IMR-90 (cell line): ENCODE measurements around the gene GFRA4. TPM values are rescaled to one million over a fixed set of nuclear protein-coding genes. Genes with fewer than 3 reads are reported as not detected.
A peak's percentile ranks its signal among the peaks of the same experiment; 100 is the strongest.

ENCODE experiments used
- ATAC-seq: fragments of 200-7000 bp; cut with Tn5 transposase; 2 replicates; pipeline ENCODE4 v1.9.1; 2020; ENCODE audit warnings: low read depth, mild to moderate bottlenecking, moderate library complexity
- BruUV-seq: library from RNA; stranded (reverse); fragments of 400-500 nt; replicated peaks from 2 replicates; lab custom pipeline; 2021; lab: Mats Ljungman, UMichigan
- CTCF ChIA-PET: fragments of 300-600 bp; formaldehyde crosslinking; extraction: SDS; loops from one replicate; lab custom pipeline; 2021; ENCODE audit warnings: antibody characterized with exemption; lab: Yijun Ruan, JAX
- POLR2A ChIA-PET: fragments of 300-600 bp; sonication (Branson Sonifier 250); formaldehyde crosslinking; loops from one replicate; lab custom pipeline; 2022; ENCODE audit warnings: antibody characterized with exemption; ENCODE audit not compliant: unreplicated experiment; lab: Charles Lee
- DNase-seq: peaks from one replicate; pipeline ENCODE4 v3.0.0; 2013
- H2AFZ ChIP-seq: replicated peaks from 2 replicates; pipeline ENCODE3; 2013; ENCODE audit warnings: low read length, mild to moderate bottlenecking; ENCODE audit not compliant: poor library complexity
- H2AK5ac ChIP-seq: 2 replicates; pipeline ENCODE4 v1.6.1; 2013; ENCODE audit warnings: low read depth, low read length, inconsistent platforms
- H2AK9ac ChIP-seq: replicated peaks from 2 replicates; pipeline ENCODE3; 2013; ENCODE audit warnings: mild to moderate bottlenecking, low read depth, low read length, moderate library complexity; ENCODE audit not compliant: poor library complexity
- H2BK120ac ChIP-seq: 2 replicates; pipeline ENCODE4 v1.6.1; 2013; ENCODE audit warnings: low read depth, low read length, inconsistent platforms
- H2BK15ac ChIP-seq: 3 replicates; pipeline ENCODE4 v1.6.1; 2013; ENCODE audit warnings: low read depth, low read length, inconsistent platforms
- H2BK20ac ChIP-seq: 2 replicates; pipeline ENCODE4 v1.6.1; 2013; ENCODE audit warnings: low read depth, mild to moderate bottlenecking, inconsistent platforms, low read length, moderate library complexity
- H2BK5ac ChIP-seq: 2 replicates; pipeline ENCODE4 v1.6.1; 2013; ENCODE audit warnings: mild to moderate bottlenecking, low read depth, low read length, inconsistent platforms; ENCODE audit not compliant: poor library complexity, severe bottlenecking
- H3K14ac ChIP-seq: replicated peaks from 2 replicates; pipeline ENCODE4 v1.6.1; 2013; ENCODE audit warnings: low read depth, low read length, inconsistent platforms
- H3K18ac ChIP-seq: 2 replicates; pipeline ENCODE4 v1.6.1; 2013; ENCODE audit warnings: low read depth, low read length, control low read depth
- H3K23ac ChIP-seq: 2 replicates; pipeline ENCODE4 v1.6.1; 2013; ENCODE audit warnings: low read depth, low read length, inconsistent platforms
- H3K27ac ChIP-seq: 2 replicates; pipeline ENCODE4 v1.5.1; 2013; ENCODE audit warnings: mild to moderate bottlenecking, control low read depth, low read length; ENCODE audit not compliant: insufficient read depth
- H3K27me3 ChIP-seq: 2 replicates; pipeline ENCODE4 v1.6.1; 2013; ENCODE audit warnings: low read length; ENCODE audit not compliant: control insufficient read depth, insufficient read depth
- H3K36me3 ChIP-seq: 2 replicates; pipeline ENCODE4 v1.6.1; 2013; ENCODE audit warnings: low read length, mixed read lengths; ENCODE audit not compliant: control insufficient read depth, insufficient read depth
- H3K4ac ChIP-seq: 2 replicates; pipeline ENCODE4 v1.6.1; 2013; ENCODE audit warnings: low read depth, low read length, inconsistent platforms
- H3K4me1 ChIP-seq: 2 replicates; pipeline ENCODE4 v1.6.1; 2013; ENCODE audit warnings: low read length, mixed read lengths; ENCODE audit not compliant: control insufficient read depth, insufficient read depth
- H3K4me2 ChIP-seq: 2 replicates; pipeline ENCODE4 v1.6.1; 2013; ENCODE audit warnings: low read depth, mild to moderate bottlenecking, control low read depth, low read length, moderate library complexity
- H3K4me3 ChIP-seq: 2 replicates; pipeline ENCODE4 v1.5.1; 2013; ENCODE audit warnings: low read depth, mild to moderate bottlenecking, control low read depth, low read length, moderate library complexity; ENCODE audit not compliant: insufficient read depth
- H3K56ac ChIP-seq: 2 replicates; pipeline ENCODE4 v1.6.1; 2013; ENCODE audit warnings: low read length, inconsistent platforms; ENCODE audit not compliant: insufficient read depth; ENCODE audit errors: extremely low read depth
- H3K79me1 ChIP-seq, 2 experiments: 2 replicates each; pipeline ENCODE4 v1.6.1; 2013; ENCODE audit warnings: low read length in 2 of 2, inconsistent platforms in 1 of 2, low read depth in 1 of 2
- H3K9ac ChIP-seq: 2 replicates; pipeline ENCODE4 v1.6.1; 2013; ENCODE audit warnings: low read depth, low read length, control low read depth
- H3K9me1 ChIP-seq: 2 replicates; pipeline ENCODE4 v1.6.1; 2013; ENCODE audit warnings: low read length, inconsistent platforms; ENCODE audit not compliant: insufficient read depth
- H3K9me3 ChIP-seq: 2 replicates; pipeline ENCODE4 v1.6.1; 2013; ENCODE audit warnings: low read length; ENCODE audit not compliant: control insufficient read depth, insufficient read depth
- H4K20me1 ChIP-seq: 2 replicates; pipeline ENCODE4 v1.6.1; 2013; ENCODE audit warnings: low read length, inconsistent platforms; ENCODE audit not compliant: insufficient read depth
- H4K5ac ChIP-seq: 2 replicates; pipeline ENCODE4 v1.6.1; 2013; ENCODE audit warnings: mild to moderate bottlenecking, low read depth, low read length, control low read depth
- H4K8ac ChIP-seq, 2 experiments: 2 replicates each; pipeline ENCODE4 v1.6.1; 2013; ENCODE audit warnings: low read depth in 2 of 2, low read length in 2 of 2, control low read depth in 1 of 2, inconsistent platforms in 1 of 2
- H4K91ac ChIP-seq: 2 replicates; pipeline ENCODE4 v1.6.1; 2013; ENCODE audit warnings: low read depth, low read length, inconsistent platforms; ENCODE audit not compliant: insufficient read depth
- RFX5 ChIP-seq: IDR thresholded peaks from 2 replicates; pipeline ENCODE4 v1.8.0; 2012; ENCODE audit warnings: low read depth, mild to moderate bottlenecking, low read length, moderate library complexity
- WGBS, 2 experiments: methylation state at CpG; one replicate each; pipeline versions ENCODE4 v1.1.5 to v1.1.7; 2013; ENCODE audit warnings: missing lambda C conversion rate in 2 of 2; ENCODE audit not compliant: insufficient read length in 1 of 2; ENCODE audit errors: extremely low coverage in 2 of 2; 5-methylcytosine and 5-hydroxymethylcytosine counted together
- dilution Hi-C: fragments of 300-500 bp; cut with HindIII; formaldehyde crosslinking; loops from one replicate; pipeline ENCODE4 v1.14.3; 2018; ENCODE audit warnings: low sequenced_read_pairs; ENCODE audit not compliant: unreplicated experiment
- in situ Hi-C: fragments of 300-500 bp; cut with MboI; formaldehyde crosslinking; loops from 3 replicates; pipeline ENCODE4 v1.14.3; 2019; ENCODE audit warnings: low sequenced_read_pairs, inconsistent platforms, mixed read lengths
- intact Hi-C: fragments of 100-400 bp; cut with micrococcal nuclease; formaldehyde crosslinking; loops from 2 replicates; pipeline ENCODE4 v1.10.0; 2022
- polyA plus RNA-seq, 3 experiments: library from polyadenylated mRNA; depleted of rRNA; stranded (reverse); fragments of >200 nt; gene quantifications; 2 replicates each; pipeline ENCODE4 v1.2.3, GENCODE V29; 2012; ENCODE audit warnings: low replicate concordance in 1 of 3
- total RNA-seq: library from RNA; depleted of rRNA; stranded (reverse); fragments of >200 nt; gene quantifications from 2 replicates; pipeline ENCODE4 v1.2.3, GENCODE V29; 2012

The GFRA4 gene
- total and polyA plus RNA-seq, 2 of the 4 experiments (the other 2 are of a cell fraction): not detected

DNA sequence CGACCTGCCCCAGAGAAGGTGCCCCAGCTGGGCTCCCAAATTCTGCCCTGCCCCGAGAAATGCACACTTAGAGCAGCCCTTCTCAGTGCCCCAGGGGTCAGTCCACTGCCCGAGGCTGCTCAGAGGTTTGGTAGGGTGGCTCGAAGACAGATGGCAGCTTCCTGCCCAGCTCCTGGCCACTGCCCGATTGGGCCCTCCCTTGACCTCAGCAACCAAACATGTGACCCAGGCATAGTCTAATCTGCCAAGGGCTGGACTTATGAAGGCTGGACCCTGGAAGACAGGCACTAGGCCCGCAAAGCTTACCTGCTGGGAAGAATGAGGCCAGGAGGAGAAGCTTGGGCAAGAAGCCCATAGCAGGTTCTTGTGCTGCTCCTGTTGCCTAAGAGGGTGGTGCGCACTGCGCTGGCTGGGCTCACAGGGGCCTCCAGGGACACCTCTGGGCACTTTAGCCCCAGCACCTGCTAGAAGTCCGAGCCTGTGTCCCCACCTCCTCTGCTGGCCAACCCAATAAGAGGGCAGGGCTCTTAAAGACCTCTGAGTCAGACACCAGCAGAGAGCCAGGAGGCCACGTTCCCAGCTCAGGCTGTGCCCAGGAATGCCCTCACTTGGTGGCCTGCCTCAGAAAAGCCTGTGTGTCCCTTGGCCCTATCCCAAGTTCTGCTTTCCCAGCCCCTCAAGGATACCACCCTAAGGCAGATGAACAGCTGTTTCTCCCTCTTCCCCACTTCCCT lies 43.7 kb upstream of the GFRA4 start:
- Histone ChIP-seq H2AK5ac (no peak overlapping the region), H3K23ac (no peak overlapping the region), H3K27me3 (peaks cover 33% of the 10 kb centered on the region), H2AFZ (no peak overlapping the region), H3K27ac (no peak overlapping the region), H3K9me3 (peaks cover 2% of the 10 kb centered on the region; the same call in 1 of the 2 replicates), H3K9me1 (no peaks in the 10 kb centered on the region), H3K4ac (no peak overlapping the region), H4K20me1 (no peaks in the 10 kb centered on the region), H2BK15ac (no peak overlapping the region), H3K4me2 (no peak overlapping the region), H2BK20ac (no peak overlapping the region), H2BK120ac (no peak overlapping the region), H3K4me1 (no peaks in the 10 kb centered on the region), H4K5ac (no peak overlapping the region), H2AK9ac (no peak overlapping the region), H3K18ac (no peak overlapping the region), H3K79me1 (no peaks in the 10 kb centered on the region), H3K56ac (no peak overlapping the region), H2BK5ac (no peak overlapping the region), H4K8ac (no peak overlapping the region), H3K4me3 (no peak overlapping the region), H4K91ac (no peak overlapping the region), H3K9ac (no peak overlapping the region), H3K14ac (no peak overlapping the region), H3K36me3 (no peaks in the 10 kb centered on the region)
- in situ Hi-C loops: no loop called here
- no peak for TF ChIP-seq RFX5
- no TSS peak for BruUV-seq
- peak; percentile 62 for ATAC-seq
- CTCF ChIA-PET: interaction anchor here (2.2 kb wide), 1 partner anchor 30 kb away, joined by 8 read pairs; no protein-coding TSS in a partner anchor
- intact Hi-C loops: no loop called here
- DNase-seq: peak; percentile 12
- WGBS, 2 experiments: 93% methylated on average over 4 of the region's 10 CpGs; no CpG with 5 or more reads in 1 of the 2 experiments
- dilution Hi-C loops: no loop called here
- POLR2A ChIA-PET: no interaction called here
